CD1c-positive myeloid dendritic cell (primary cell): ENCODE results near the gene BAG5.

Experiments used
- DNase-seq: peaks from one replicate; pipeline ENCODE4 v3.0.0-alpha.2; 2016; ENCODE audit errors: extremely low spot score

The BAG5 gene

GRCh38 chr14:103563844-103564505, 1.5 kb upstream of the BAG5 start:
- no peak for DNase-seq

- no peak for DNase-seq
These were observed 766 bp upstream of the BAG5 start for GRCh38 chr14:103563226-103563620.

GRCh38 chr14:103562179-103562428, 353 bp downstream of the BAG5 start:
- peak; percentile 63 for DNase-seq

- peak; percentile 42 for DNase-seq
These were observed 877 bp downstream of the BAG5 start for GRCh38 chr14:103561381-103562178.

GRCh38 chr14:103560691-103561090, 1.8 kb downstream of the BAG5 start:
- DNase-seq: peak; percentile 36

- no peak for DNase-seq
These were observed 2.7 kb downstream of the BAG5 start for GRCh38 chr14:103559766-103560165.

GRCh38 chr14:103558071-103558882, 4.2 kb downstream of the BAG5 start:
- no peak for DNase-seq

- no peak for DNase-seq
These were observed 5.3 kb downstream of the BAG5 start for GRCh38 chr14:103556946-103557758.

- no peak for DNase-seq
These were observed 6.7 kb downstream of the BAG5 start for GRCh38 chr14:103555559-103556337.

- no peak for DNase-seq
These were observed 9.6 kb downstream of the BAG5 start for GRCh38 chr14:103552846-103553210.

GRCh38 chr14:103552011-103552845, 10.2 kb downstream of the BAG5 start:
- no peak for DNase-seq

- DNase-seq: no peak
These were observed 11.1 kb downstream of the BAG5 start for GRCh38 chr14:103551338-103551762.

- no peak for DNase-seq
These were observed 11.8 kb downstream of the BAG5 start for GRCh38 chr14:103550451-103551337.

- no peak for DNase-seq
These were observed 12.8 kb downstream of the BAG5 start for GRCh38 chr14:103549361-103550311.

- DNase-seq: no peak
These were observed 13.8 kb downstream of the BAG5 start for GRCh38 chr14:103548463-103549351.

- no peak for DNase-seq
These were observed 14.5 kb downstream of the BAG5 start for GRCh38 chr14:103547941-103548462.

- DNase-seq: no peak
These were observed 15.0 kb downstream of the BAG5 start for GRCh38 chr14:103547455-103547940.
